NCI-H2029 (cell line): Measurements from ENCODE around the gene CATSPER4.
A peak's percentile ranks its signal among the peaks of the same experiment; 100 is the strongest.

ENCODE experiments used
- DNase-seq: peaks from one replicate; lab custom pipeline; 2025; lab: John Stamatoyannopoulos, UW

CATSPER4 gene

GRCh38 chr1:26190373-26190987 lies at the start of gene CATSPER4:
TSS of gene CATSPER4 (plus strand) at chr1:26190602. CDS start at chr1:26190628, 26 bp downstream.
- no peak for DNase-seq

GRCh38 chr1:26142159-26142558 lies 48.2 kb upstream of the CATSPER4 start:
- no peak for DNase-seq

GRCh38 chr1:26145041-26145959 lies 45.1 kb upstream of the CATSPER4 start:
- peak; percentile 74 for DNase-seq

GRCh38 chr1:26145960-26146294 lies 44.5 kb upstream of the CATSPER4 start:
- no peak for DNase-seq

GRCh38 chr1:26148887-26149286 lies 41.5 kb upstream of the CATSPER4 start:
- DNase-seq, result no peak

- no peak for DNase-seq
Observed at GRCh38 chr1:26153966-26154532, 36.4 kb upstream of the CATSPER4 start.

- no peak for DNase-seq
Observed at GRCh38 chr1:26154750-26155149, 35.7 kb upstream of the CATSPER4 start.

GRCh38 chr1:26155370-26156284 lies 34.8 kb upstream of the CATSPER4 start:
- no peak for DNase-seq

GRCh38 chr1:26156285-26157038 lies 33.9 kb upstream of the CATSPER4 start:
- no peak for DNase-seq

- DNase-seq, result no peak
Observed at GRCh38 chr1:26158271-26158907, 32.0 kb upstream of the CATSPER4 start.

GRCh38 chr1:26158908-26159742 lies 31.3 kb upstream of the CATSPER4 start, which contains the start of gene FAM110D:
TSS of gene FAM110D (plus strand) at chr1:26159079. CDS start at chr1:26161292, 2,213 bp downstream.
- DNase-seq, result no peak

- DNase-seq, result no peak
Observed at GRCh38 chr1:26159743-26160039, 30.7 kb upstream of the CATSPER4 start.

GRCh38 chr1:26160527-26161414 lies 29.6 kb upstream of the CATSPER4 start:
- no peak for DNase-seq

GRCh38 chr1:26161415-26162219 lies 28.8 kb upstream of the CATSPER4 start:
- no peak for DNase-seq

GRCh38 chr1:26162220-26162709 lies 28.1 kb upstream of the CATSPER4 start:
- DNase-seq, result no peak

GRCh38 chr1:26163684-26164035 lies 26.7 kb upstream of the CATSPER4 start:
- DNase-seq, result no peak

GRCh38 chr1:26164036-26164860 lies 26.2 kb upstream of the CATSPER4 start:
- no peak for DNase-seq
